ENCODE measurements around the gene AJAP1. TPM values are rescaled to one million over a fixed set of nuclear protein-coding genes. Genes with fewer than 3 reads are reported as not detected.

AJAP1 gene
- total RNA-seq, 2 experiments from 2014 or later: not detected

- intact Hi-C loops (cut with micrococcal nuclease; ENCODE audit: unreplicated experiment): no loop called here
- no peaks in the 10 kb centered on the region for H3K4me1 ChIP-seq (ENCODE audit: insufficient read depth, low read length, poor library complexity, severe bottlenecking)
Observed at GRCh38 chr1:4838231-4838630, 183.8 kb downstream of the AJAP1 start.

More at GRCh38 chr1:4838231-4838630, 183.8 kb downstream of the AJAP1 start:
- H3K27ac ChIP-seq (ENCODE audit: low read depth, low read length, poor library complexity, severe bottlenecking): no peak overlapping the region
- ChIA-PET POLR2A (interaction anchor here (0.7 kb wide), 1 partner anchor 1721 kb away, joined by 3 read pairs; no protein-coding TSS in a partner anchor), CTCF (ENCODE audit: unreplicated experiment) (no interaction called here)
- no peak overlapping the region for H3K4me3 ChIP-seq (ENCODE audit: low read depth, low read length, poor library complexity, severe bottlenecking)
- no peak for TF ChIP-seq EZH2phosphoT487 (IDR thresholded peaks at IDR 0.05; ENCODE audit: borderline replicate concordance, low read depth, low read length)
- no peak for TF ChIP-seq CTCF (conservative IDR thresholded peaks at IDR 0.05; ENCODE audit: low read length)
- no peak overlapping the region for H3K4me2 ChIP-seq (ENCODE audit: low read length)
- H3K9me2 ChIP-seq (ENCODE audit: insufficient read depth, low read length): no peaks in the 10 kb centered on the region
- DNase-seq (ENCODE audit: low spot score): no peak
- no TSS peak for BruUV-seq (replicated peaks)
- no peaks in the 10 kb centered on the region for H3K36me3 ChIP-seq (ENCODE audit: insufficient read depth, low read length)
- H3K79me2 ChIP-seq (ENCODE audit: insufficient read depth, low read depth, low read length): no peaks in the 10 kb centered on the region; the same call in 1 of the 2 replicates
- H2AFZ ChIP-seq (ENCODE audit: low read length): no peak overlapping the region
- H4K20me1 ChIP-seq (ENCODE audit: insufficient read depth, low read length): no peaks in the 10 kb centered on the region
- H3K9me3 ChIP-seq (ENCODE audit: low read length): no peaks in the 10 kb centered on the region
